Fibroblast of lung (primary cell): ENCODE measurements around the gene DVL1. TPM values are rescaled to one million over a fixed set of nuclear protein-coding genes. Genes with fewer than 3 reads are reported as not detected.

Source experiments
- DNase-seq, 2 donors: peaks; one replicate each; pipeline versions ENCODE4 v3.0.0 to v3.0.0-alpha.2; 2010; ENCODE audit warnings: low read depth in 2 of 2
- H2AFZ ChIP-seq: 2 replicates; pipeline ENCODE4 v1.5.1; 2012; ENCODE audit warnings: low read length, control low read depth, inconsistent platforms
- H3K27ac ChIP-seq: 2 replicates; pipeline ENCODE4 v1.5.1; 2011; ENCODE audit warnings: low read length, control low read depth; ENCODE audit not compliant: insufficient read depth
- H3K27me3 ChIP-seq: 2 replicates; pipeline ENCODE4 v1.5.1; 2011; ENCODE audit warnings: mild to moderate bottlenecking, low read length; ENCODE audit not compliant: control insufficient read depth, insufficient read depth
- H3K36me3 ChIP-seq: 2 replicates; pipeline ENCODE4 v1.5.1; 2011; ENCODE audit warnings: low read length; ENCODE audit not compliant: control insufficient read depth, insufficient read depth
- H3K4me1 ChIP-seq: 2 replicates; pipeline ENCODE4 v1.5.1; 2011; ENCODE audit warnings: low read length; ENCODE audit not compliant: control insufficient read depth, insufficient read depth; ENCODE audit errors: extremely low read depth
- H3K4me2 ChIP-seq: 2 replicates; pipeline ENCODE4 v1.5.1; 2011; ENCODE audit warnings: low read length, control low read depth; ENCODE audit not compliant: insufficient read depth; ENCODE audit errors: extremely low read depth
- H3K4me3 ChIP-seq, 4 experiments: fragments of 200-600 bp in 1 of 4; sonication (generic) in 1 of 4; replicated peaks in 1 of 4; 2 replicates each; pipeline ENCODE4 v1.5.1; 2011 to 2016; ENCODE audit warnings: low read length in 4 of 4, low read depth in 3 of 4, mild to moderate bottlenecking in 3 of 4, control low read depth in 2 of 4, inconsistent platforms in 1 of 4, mixed read lengths in 1 of 4; ENCODE audit not compliant: insufficient read depth in 1 of 4; ENCODE audit errors: control extremely low read depth in 1 of 4
- H3K79me2 ChIP-seq: 2 replicates; pipeline ENCODE4 v1.5.1; 2012; ENCODE audit warnings: mild to moderate bottlenecking, low read length, inconsistent platforms; ENCODE audit not compliant: control insufficient read depth, insufficient read depth
- H3K9ac ChIP-seq: 2 replicates; pipeline ENCODE4 v1.5.1; 2011; ENCODE audit warnings: mild to moderate bottlenecking, low read length, control low read depth; ENCODE audit not compliant: insufficient read depth
- H3K9me3 ChIP-seq: 2 replicates; pipeline ENCODE4 v1.5.1; 2012; ENCODE audit warnings: low read depth, low read length; ENCODE audit not compliant: control insufficient read depth, insufficient read depth
- H4K20me1 ChIP-seq: 2 replicates; pipeline ENCODE4 v1.5.1; 2011; ENCODE audit warnings: low read length; ENCODE audit not compliant: control insufficient read depth, insufficient read depth; ENCODE audit errors: extremely low read depth
- CTCF ChIP-seq, 2 donors: IDR thresholded peaks in 1 of 2; conservative IDR thresholded peaks in 1 of 2; 1 replicate in 1 of 2; 2 replicates in 1 of 2; pipeline ENCODE4 v1.5.1; 2011 to 2012; ENCODE audit warnings: low read length in 2 of 2, control low read depth in 1 of 2, inconsistent platforms in 1 of 2, low read depth in 1 of 2, mild to moderate bottlenecking in 1 of 2
- EZH2 ChIP-seq: IDR thresholded peaks from 2 replicates; pipeline ENCODE4 v1.5.1; 2012; ENCODE audit warnings: low read length, control low read depth, mild to moderate bottlenecking; ENCODE audit errors: missing control alignments
- polyA plus RNA-seq, 2 donors: library from polyadenylated mRNA; depleted of rRNA in 1 of 2; stranded (reverse) in 1 of 2; unstranded in 1 of 2; fragments of >200 nt; gene quantifications; 2 replicates each; pipeline ENCODE4 v1.2.1, GENCODE V29; 2011 to 2012; ENCODE audit warnings: missing spikeins in 1 of 2
- total RNA-seq: library from RNA; depleted of rRNA; stranded (reverse); fragments of >200 nt; gene quantifications from 2 replicates; pipeline ENCODE4 v1.2.1, GENCODE V29; 2014

The DVL1 gene
- total and polyA plus RNA-seq, 2 donors (not counting 1 experiment from before 2014, with no cell fraction given) = 9.1 to 107 TPM

GRCh38 chr1:1315435-1315954 is 33.7 kb downstream of the DVL1 start:
- H3K79me2 ChIP-seq = peaks cover 36% of the 10 kb centered on the region
- no peaks in the 10 kb centered on the region for H3K9me3 ChIP-seq
- H3K9ac ChIP-seq = no peak overlapping the region
- H4K20me1 ChIP-seq = no peaks in the 10 kb centered on the region
- no peak for DNase-seq
- H3K4me2 ChIP-seq = no peak overlapping the region
- no peak overlapping the region for H3K4me3 ChIP-seq
- H3K36me3 ChIP-seq = peaks cover 48% of the 10 kb centered on the region
- H3K27ac ChIP-seq = no peak overlapping the region
- no peak overlapping the region for H2AFZ ChIP-seq
- H3K27me3 ChIP-seq = no peaks in the 10 kb centered on the region
- H3K4me1 ChIP-seq = peaks cover 10% of the 10 kb centered on the region
- no peak for TF ChIP-seq EZH2
- TF ChIP-seq CTCF (conservative IDR thresholded peaks at IDR 0.05 in 1 of 2, IDR thresholded peaks at IDR 0.05 in 1 of 2; ENCODE audit: low read depth in 1 of 2, low read length in 2 of 2) = no peak

DNA sequence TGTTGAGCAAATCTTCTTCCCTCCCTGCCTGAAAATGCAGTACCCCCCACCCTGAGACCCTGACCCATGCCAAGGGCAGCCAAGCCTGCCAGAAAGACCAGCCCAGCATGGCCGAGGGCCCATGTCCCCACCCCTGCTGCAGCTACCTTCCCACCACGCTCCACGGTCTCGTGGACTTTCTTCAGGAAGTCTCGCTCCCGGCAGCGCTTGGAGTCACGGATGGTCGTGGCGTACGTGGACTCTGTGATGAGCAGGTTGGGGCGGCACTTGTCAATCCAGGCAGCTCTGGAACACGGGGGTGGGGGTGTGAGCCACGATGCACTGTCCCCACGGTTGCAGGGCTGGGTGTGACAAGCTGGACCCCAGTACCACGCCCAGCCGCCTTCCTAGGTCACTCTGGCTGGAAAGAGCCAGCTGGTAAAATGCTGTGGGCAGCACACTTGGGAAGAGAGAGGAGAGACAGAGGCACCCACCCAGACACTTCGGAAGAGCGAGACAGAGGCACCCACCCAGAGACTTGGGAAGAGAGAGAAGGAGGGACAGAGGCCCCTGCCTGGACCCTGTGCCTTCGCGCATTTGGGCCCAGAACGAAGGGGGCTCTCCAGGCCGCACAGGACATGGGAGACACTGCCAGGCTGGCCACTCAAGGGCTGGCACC is 34.4 kb downstream of the DVL1 start:
- Histone ChIP-seq H3K79me2 (peaks cover 30% of the 10 kb centered on the region), H3K36me3 (peaks cover 52% of the 10 kb centered on the region), H2AFZ (no peak overlapping the region)

GRCh38 chr1:1314237-1314586 is 35.0 kb downstream of the DVL1 start:
- Histone ChIP-seq H3K9me3 (no peaks in the 10 kb centered on the region), H3K79me2 (peaks cover 30% of the 10 kb centered on the region), H3K4me3 (no peak overlapping the region), H2AFZ (no peak overlapping the region), H3K4me1 (peaks cover 16% of the 10 kb centered on the region), H3K36me3 (peaks cover 50% of the 10 kb centered on the region), H3K27ac (no peak overlapping the region), H4K20me1 (no peaks in the 10 kb centered on the region), H3K4me2 (no peak overlapping the region), H3K9ac (no peak overlapping the region), H3K27me3 (no peaks in the 10 kb centered on the region)
- no peak for DNase-seq
- TF ChIP-seq CTCF (conservative IDR thresholded peaks at IDR 0.05 in 1 of 2, IDR thresholded peaks at IDR 0.05 in 1 of 2; ENCODE audit: low read depth in 1 of 2, low read length in 2 of 2) (no peak), EZH2 (no peak)

More for the DNA sequence above, 34.4 kb downstream of the DVL1 start:
- no peak overlapping the region for H3K27ac ChIP-seq
- DNase-seq = no peak
- H4K20me1 ChIP-seq = no peaks in the 10 kb centered on the region
- no peak overlapping the region for H3K9ac ChIP-seq
- H3K9me3 ChIP-seq = no peaks in the 10 kb centered on the region
- no peak overlapping the region for H3K4me2 ChIP-seq
- no peaks in the 10 kb centered on the region for H3K27me3 ChIP-seq
- TF ChIP-seq CTCF (conservative IDR thresholded peaks at IDR 0.05 in 1 of 2, IDR thresholded peaks at IDR 0.05 in 1 of 2; ENCODE audit: low read depth in 1 of 2, low read length in 2 of 2) (no peak), EZH2 (no peak)
- no peak overlapping the region for H3K4me3 ChIP-seq
- H3K4me1 ChIP-seq = peaks cover 11% of the 10 kb centered on the region
